Liver (tissue), 9 donors: ENCODE data around the gene NRK. TPM values are rescaled to one million over a fixed set of nuclear protein-coding genes. Genes with fewer than 3 reads are reported as not detected.

Source experiments
- DNase-seq: peaks from one replicate; pipeline ENCODE4 v3.0.0-alpha.2; 2017; ENCODE audit warnings: low spot score
- H3K27ac ChIP-seq, 2 donors: one replicate each; pipeline ENCODE4 v1.7.0; 2013; ENCODE audit warnings: inconsistent platforms in 2 of 2, low read length in 2 of 2, control low read depth in 1 of 2, low read depth in 1 of 2, mild to moderate bottlenecking in 1 of 2
- H3K27me3 ChIP-seq, 4 donors: one replicate each; pipeline versions ENCODE4 v1.6.1 to v1.7.0; 2013; ENCODE audit warnings: low read length in 3 of 4, inconsistent platforms in 1 of 4, mild to moderate bottlenecking in 1 of 4, moderate library complexity in 1 of 4; ENCODE audit not compliant: control insufficient read depth in 4 of 4, insufficient read depth in 4 of 4
- H3K36me3 ChIP-seq, 4 donors: one replicate each; pipeline versions ENCODE4 v1.6.1 to v1.7.0; 2013; ENCODE audit warnings: low read length in 3 of 4, mild to moderate bottlenecking in 3 of 4, low read depth in 1 of 4, moderate library complexity in 1 of 4; ENCODE audit not compliant: control insufficient read depth in 4 of 4, insufficient read depth in 3 of 4
- H3K4me1 ChIP-seq, 4 donors: one replicate each; pipeline versions ENCODE4 v1.6.1 to v1.7.0; 2013; ENCODE audit warnings: low read length in 3 of 4, mild to moderate bottlenecking in 3 of 4, moderate library complexity in 1 of 4; ENCODE audit not compliant: control insufficient read depth in 4 of 4, insufficient read depth in 4 of 4
- H3K4me3 ChIP-seq, 3 donors: one replicate each; pipeline versions ENCODE4 v1.6.1 to v1.7.0; 2013; ENCODE audit warnings: low read length in 3 of 3, control low read depth in 1 of 3, low read depth in 1 of 3, mild to moderate bottlenecking in 1 of 3
- H3K9ac ChIP-seq, 2 donors: one replicate each; pipeline ENCODE4 v1.7.0; 2013; ENCODE audit warnings: low read length in 2 of 2, mild to moderate bottlenecking in 2 of 2, moderate library complexity in 2 of 2, control low read depth in 1 of 2, low read depth in 1 of 2
- H3K9me3 ChIP-seq, 4 donors: one replicate each; pipeline versions ENCODE4 v1.6.1 to v1.7.0; 2013; ENCODE audit warnings: low read length in 3 of 4; ENCODE audit not compliant: control insufficient read depth in 4 of 4
- EGR1 ChIP-seq, 2 donors: IDR thresholded peaks; 2 replicates each; pipeline ENCODE4 v1.6.1; 2016 to 2018; ENCODE audit warnings: antibody characterized with exemption in 2 of 2, low read depth in 2 of 2
- GABPA ChIP-seq, 2 donors: IDR thresholded peaks in 1 of 2; conservative IDR thresholded peaks in 1 of 2; 2 replicates each; pipeline ENCODE4 v1.6.1; 2016; ENCODE audit warnings: antibody characterized with exemption in 2 of 2, mild to moderate bottlenecking in 1 of 2, moderate library complexity in 1 of 2
- JUND ChIP-seq, 2 donors: IDR thresholded peaks; 2 replicates each; pipeline ENCODE4 v1.6.1; 2016; ENCODE audit warnings: antibody characterized with exemption in 2 of 2
- NR2F2 ChIP-seq: IDR thresholded peaks from 2 replicates; pipeline ENCODE4 v1.6.1; 2016; ENCODE audit warnings: antibody characterized with exemption
- RAD21 ChIP-seq, 2 donors: IDR thresholded peaks; 2 replicates each; pipeline ENCODE4 v1.6.1; 2016; ENCODE audit warnings: antibody characterized with exemption in 2 of 2, mild to moderate bottlenecking in 2 of 2
- RXRA ChIP-seq, 2 donors: IDR thresholded peaks; 2 replicates each; pipeline ENCODE4 v1.6.1; 2017 to 2018; ENCODE audit warnings: antibody characterized with exemption in 2 of 2, mild to moderate bottlenecking in 1 of 2
- SP1 ChIP-seq: IDR thresholded peaks from 2 replicates; pipeline ENCODE4 v1.6.1; 2018; ENCODE audit warnings: antibody characterized with exemption, mild to moderate bottlenecking
- TAF1 ChIP-seq: conservative IDR thresholded peaks from 2 replicates; pipeline ENCODE4 v1.6.1; 2016; ENCODE audit warnings: antibody characterized with exemption, mild to moderate bottlenecking
- WGBS: extraction: QIAGEN DNeasy Blood & Tissue Kit; methylation state at CpG from one replicate; pipeline ENCODE4 v1.1.7; 2013; 5-methylcytosine and 5-hydroxymethylcytosine counted together
- polyA plus RNA-seq, 2 donors: library from polyadenylated mRNA; stranded (reverse) in 1 of 2; unstranded in 1 of 2; fragments of 200-250 nt in 1 of 2; fragments of >200 nt in 1 of 2; fragmentation: Nextera tagmentation in 1 of 2; extraction: Ambion mirVana in 1 of 2; gene quantifications; one replicate each; pipeline versions ENCODE4 v1.2.1 to v1.2.3, GENCODE V29; 2013 to 2015
- total RNA-seq, 2 donors: library from RNA; depleted of rRNA; stranded (reverse); fragments of >200 nt; gene quantifications; one replicate each; pipeline ENCODE4 v1.2.3, GENCODE V29; 2014
- TF ChIP-seq, protein P1 (sequence below): IDR thresholded peaks from 2 replicates; pipeline ENCODE4 v1.6.1; 2016; ENCODE audit warnings: antibody characterized with exemption
- TF ChIP-seq, protein P2 (sequence below): IDR thresholded peaks from 2 replicates; pipeline ENCODE4 v1.6.1; 2016; ENCODE audit warnings: antibody characterized with exemption, mild to moderate bottlenecking
- TF ChIP-seq, protein P3 (sequence below): fragments of 150-350 bp; IDR thresholded peaks from 2 replicates; pipeline ENCODE4 v1.5.1; 2017; ENCODE audit warnings: improper control_type of control experiment, low read depth, low read length; ENCODE audit not compliant: missing input control
- donor health status: healthy.
- donor health status: healthy.
- donor health status: healthy.
- donor health status: healthy.
- donor health status: healthy.

Gene NRK, protein sequence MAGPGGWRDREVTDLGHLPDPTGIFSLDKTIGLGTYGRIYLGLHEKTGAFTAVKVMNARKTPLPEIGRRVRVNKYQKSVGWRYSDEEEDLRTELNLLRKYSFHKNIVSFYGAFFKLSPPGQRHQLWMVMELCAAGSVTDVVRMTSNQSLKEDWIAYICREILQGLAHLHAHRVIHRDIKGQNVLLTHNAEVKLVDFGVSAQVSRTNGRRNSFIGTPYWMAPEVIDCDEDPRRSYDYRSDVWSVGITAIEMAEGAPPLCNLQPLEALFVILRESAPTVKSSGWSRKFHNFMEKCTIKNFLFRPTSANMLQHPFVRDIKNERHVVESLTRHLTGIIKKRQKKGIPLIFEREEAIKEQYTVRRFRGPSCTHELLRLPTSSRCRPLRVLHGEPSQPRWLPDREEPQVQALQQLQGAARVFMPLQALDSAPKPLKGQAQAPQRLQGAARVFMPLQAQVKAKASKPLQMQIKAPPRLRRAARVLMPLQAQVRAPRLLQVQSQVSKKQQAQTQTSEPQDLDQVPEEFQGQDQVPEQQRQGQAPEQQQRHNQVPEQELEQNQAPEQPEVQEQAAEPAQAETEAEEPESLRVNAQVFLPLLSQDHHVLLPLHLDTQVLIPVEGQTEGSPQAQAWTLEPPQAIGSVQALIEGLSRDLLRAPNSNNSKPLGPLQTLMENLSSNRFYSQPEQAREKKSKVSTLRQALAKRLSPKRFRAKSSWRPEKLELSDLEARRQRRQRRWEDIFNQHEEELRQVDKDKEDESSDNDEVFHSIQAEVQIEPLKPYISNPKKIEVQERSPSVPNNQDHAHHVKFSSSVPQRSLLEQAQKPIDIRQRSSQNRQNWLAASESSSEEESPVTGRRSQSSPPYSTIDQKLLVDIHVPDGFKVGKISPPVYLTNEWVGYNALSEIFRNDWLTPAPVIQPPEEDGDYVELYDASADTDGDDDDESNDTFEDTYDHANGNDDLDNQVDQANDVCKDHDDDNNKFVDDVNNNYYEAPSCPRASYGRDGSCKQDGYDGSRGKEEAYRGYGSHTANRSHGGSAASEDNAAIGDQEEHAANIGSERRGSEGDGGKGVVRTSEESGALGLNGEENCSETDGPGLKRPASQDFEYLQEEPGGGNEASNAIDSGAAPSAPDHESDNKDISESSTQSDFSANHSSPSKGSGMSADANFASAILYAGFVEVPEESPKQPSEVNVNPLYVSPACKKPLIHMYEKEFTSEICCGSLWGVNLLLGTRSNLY (N-terminal part only)
- under 1 TPM; 0.08 to 0.61 TPM for total RNA-seq
- polyA plus RNA-seq: under 1 TPM; 0.03 to 0.08 TPM

DNA sequence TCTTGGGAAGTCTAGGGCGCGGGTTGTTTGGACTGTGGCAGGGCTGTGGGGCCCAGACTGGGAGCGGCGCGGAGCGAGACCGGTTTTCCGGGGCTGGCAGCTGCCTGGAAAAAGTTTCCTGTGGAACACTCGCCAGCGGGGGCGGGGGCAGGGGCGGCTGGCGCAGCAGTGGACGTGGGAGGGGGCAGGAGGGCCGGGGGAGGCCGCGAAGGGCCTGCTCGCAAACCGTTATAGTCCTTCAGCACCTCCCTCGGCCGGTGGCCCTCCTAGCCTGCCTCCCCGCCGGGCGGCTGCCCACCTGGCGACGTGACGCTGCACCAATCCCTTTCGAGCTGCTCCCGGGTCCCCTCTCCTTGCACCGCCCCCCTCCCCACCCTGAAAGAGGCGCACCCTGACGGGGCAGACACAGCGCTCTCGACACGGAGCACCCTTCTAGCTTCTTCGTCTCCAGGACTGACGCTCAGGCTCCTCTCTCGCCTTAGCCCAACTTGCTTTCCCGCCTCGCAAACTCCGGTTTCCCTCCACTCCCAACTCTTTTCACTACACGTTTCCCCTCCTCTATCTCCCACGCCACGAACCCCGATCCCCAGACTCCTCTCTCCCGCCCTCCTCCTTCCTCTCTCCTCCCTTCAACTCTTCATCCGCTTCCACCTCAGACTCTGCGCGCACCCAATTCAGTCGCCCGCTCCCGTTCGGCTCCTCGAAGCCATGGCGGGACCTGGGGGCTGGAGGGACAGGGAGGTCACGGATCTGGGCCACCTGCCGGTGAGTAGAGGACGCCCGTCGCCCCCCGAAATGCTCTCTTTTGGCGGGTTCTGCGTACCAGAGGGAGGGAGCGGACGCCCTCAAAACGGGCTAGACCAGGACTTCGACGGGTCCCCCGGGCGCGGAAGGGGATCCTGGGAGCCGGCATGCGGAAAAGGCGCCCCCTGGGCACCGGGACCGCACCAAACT is at the start of gene NRK:
Gene NRK, plus strand, starts transcription at position 402 of the 954 bp plus-strand sequence. Its CDS starts 307 bp downstream, at position 709.
- Histone ChIP-seq H3K9me3 (peaks cover 0 to 2% (median 0%) of the 10 kb centered on the region in 4 donors), H3K27ac (no peak within 1 kb of the TSS), H3K36me3 (no peaks in the 10 kb centered on the region), H3K27me3 (peaks cover 0 to 11% (median 0%) of the 10 kb centered on the region in 4 donors), H3K4me3 (peak within 1 kb of the TSS in 1 of 3 donors; percentile 36), H3K9ac (no peak within 1 kb of the TSS), H3K4me1 (peaks cover 0 to 9% (median 4%) of the 10 kb centered on the region in 4 donors)
- no peak for TF ChIP-seq RAD21 (IDR thresholded peaks at IDR 0.05)
- no peak for TF ChIP-seq SP1
- TF ChIP-seq, protein P1, sequence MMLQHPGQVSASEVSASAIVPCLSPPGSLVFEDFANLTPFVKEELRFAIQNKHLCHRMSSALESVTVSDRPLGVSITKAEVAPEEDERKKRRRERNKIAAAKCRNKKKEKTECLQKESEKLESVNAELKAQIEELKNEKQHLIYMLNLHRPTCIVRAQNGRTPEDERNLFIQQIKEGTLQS: no peak
- TF ChIP-seq RXRA (IDR thresholded peaks at IDR 0.05): no peak
- TF ChIP-seq, protein P2, sequence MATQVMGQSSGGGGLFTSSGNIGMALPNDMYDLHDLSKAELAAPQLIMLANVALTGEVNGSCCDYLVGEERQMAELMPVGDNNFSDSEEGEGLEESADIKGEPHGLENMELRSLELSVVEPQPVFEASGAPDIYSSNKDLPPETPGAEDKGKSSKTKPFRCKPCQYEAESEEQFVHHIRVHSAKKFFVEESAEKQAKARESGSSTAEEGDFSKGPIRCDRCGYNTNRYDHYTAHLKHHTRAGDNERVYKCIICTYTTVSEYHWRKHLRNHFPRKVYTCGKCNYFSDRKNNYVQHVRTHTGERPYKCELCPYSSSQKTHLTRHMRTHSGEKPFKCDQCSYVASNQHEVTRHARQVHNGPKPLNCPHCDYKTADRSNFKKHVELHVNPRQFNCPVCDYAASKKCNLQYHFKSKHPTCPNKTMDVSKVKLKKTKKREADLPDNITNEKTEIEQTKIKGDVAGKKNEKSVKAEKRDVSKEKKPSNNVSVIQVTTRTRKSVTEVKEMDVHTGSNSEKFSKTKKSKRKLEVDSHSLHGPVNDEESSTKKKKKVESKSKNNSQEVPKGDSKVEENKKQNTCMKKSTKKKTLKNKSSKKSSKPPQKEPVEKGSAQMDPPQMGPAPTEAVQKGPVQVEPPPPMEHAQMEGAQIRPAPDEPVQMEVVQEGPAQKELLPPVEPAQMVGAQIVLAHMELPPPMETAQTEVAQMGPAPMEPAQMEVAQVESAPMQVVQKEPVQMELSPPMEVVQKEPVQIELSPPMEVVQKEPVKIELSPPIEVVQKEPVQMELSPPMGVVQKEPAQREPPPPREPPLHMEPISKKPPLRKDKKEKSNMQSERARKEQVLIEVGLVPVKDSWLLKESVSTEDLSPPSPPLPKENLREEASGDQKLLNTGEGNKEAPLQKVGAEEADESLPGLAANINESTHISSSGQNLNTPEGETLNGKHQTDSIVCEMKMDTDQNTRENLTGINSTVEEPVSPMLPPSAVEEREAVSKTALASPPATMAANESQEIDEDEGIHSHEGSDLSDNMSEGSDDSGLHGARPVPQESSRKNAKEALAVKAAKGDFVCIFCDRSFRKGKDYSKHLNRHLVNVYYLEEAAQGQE: no peak
- no peak for TF ChIP-seq TAF1
- no peak for TF ChIP-seq EGR1 (IDR thresholded peaks at IDR 0.05; ENCODE audit: low read depth in 2 of 2)
- no peak for TF ChIP-seq GABPA (IDR thresholded peaks at IDR 0.05 in 1 of 2, conservative IDR thresholded peaks at IDR 0.05 in 1 of 2)
- no peak for TF ChIP-seq JUND (IDR thresholded peaks at IDR 0.05)
- no peak for TF ChIP-seq NR2F2
- TF ChIP-seq, protein P3, sequence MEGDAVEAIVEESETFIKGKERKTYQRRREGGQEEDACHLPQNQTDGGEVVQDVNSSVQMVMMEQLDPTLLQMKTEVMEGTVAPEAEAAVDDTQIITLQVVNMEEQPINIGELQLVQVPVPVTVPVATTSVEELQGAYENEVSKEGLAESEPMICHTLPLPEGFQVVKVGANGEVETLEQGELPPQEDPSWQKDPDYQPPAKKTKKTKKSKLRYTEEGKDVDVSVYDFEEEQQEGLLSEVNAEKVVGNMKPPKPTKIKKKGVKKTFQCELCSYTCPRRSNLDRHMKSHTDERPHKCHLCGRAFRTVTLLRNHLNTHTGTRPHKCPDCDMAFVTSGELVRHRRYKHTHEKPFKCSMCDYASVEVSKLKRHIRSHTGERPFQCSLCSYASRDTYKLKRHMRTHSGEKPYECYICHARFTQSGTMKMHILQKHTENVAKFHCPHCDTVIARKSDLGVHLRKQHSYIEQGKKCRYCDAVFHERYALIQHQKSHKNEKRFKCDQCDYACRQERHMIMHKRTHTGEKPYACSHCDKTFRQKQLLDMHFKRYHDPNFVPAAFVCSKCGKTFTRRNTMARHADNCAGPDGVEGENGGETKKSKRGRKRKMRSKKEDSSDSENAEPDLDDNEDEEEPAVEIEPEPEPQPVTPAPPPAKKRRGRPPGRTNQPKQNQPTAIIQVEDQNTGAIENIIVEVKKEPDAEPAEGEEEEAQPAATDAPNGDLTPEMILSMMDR: no peak
- WGBS: 6% methylated on average over 75 of the region's 76 CpGs
- no peak for DNase-seq
